Measurements from ENCODE around the gene PEX11B. TPM values are rescaled to one million over a fixed set of nuclear protein-coding genes. Genes with fewer than 3 reads are reported as not detected.

The PEX11B gene, protein sequence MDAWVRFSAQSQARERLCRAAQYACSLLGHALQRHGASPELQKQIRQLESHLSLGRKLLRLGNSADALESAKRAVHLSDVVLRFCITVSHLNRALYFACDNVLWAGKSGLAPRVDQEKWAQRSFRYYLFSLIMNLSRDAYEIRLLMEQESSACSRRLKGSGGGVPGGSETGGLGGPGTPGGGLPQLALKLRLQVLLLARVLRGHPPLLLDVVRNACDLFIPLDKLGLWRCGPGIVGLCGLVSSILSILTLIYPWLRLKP
- 16.5 to 26.1 TPM (median 24.3 TPM) in 5 replicates for total RNA-seq (2022; extraction: Qiagen RNA extraction; ENCODE audit: low read depth)

DNA sequence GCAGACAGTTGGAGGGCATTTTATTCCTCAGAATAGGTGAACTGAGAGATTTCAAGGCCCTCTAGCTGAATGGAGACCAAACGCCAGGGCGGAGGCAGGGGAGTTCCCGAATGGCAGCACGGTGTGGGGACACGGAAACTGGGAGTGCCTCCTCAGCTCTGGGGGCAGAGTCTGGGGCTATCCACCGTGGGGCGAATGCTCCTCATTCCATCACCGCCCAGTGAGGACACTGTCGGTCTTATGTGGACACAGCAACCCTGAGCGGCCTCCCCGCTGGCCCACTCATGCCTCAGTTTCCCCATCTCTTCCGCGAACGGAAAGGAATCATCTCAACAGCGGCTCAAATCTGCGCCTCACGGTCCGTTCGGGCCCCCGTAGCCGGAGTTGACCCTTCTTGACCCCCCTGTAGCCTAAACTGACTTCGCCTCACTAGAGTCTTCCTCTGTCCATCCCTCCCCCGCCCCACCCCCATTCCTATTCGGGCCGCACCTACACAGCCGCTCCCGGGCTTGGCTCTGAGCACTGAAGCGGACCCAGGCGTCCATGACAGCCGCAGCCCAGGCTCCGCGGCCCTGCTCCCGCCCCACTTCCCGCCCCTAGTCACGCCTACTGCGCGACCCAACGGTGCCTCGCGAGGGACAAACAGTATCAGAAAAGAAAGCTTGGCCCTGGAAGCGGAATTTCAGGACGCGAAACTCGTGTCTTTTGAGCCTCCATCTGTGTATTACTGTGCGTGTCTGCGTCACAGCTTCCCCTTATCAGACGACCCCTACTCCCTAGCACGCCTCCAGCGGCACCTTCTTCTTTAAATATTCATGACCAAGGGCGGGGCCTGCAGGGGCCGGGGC, at the start of gene PEX11B:
Gene PEX11B, minus strand, starts transcription at position 574 of the 848 bp plus-strand sequence. Its CDS starts 29 bp downstream, at position 545.

DNA sequence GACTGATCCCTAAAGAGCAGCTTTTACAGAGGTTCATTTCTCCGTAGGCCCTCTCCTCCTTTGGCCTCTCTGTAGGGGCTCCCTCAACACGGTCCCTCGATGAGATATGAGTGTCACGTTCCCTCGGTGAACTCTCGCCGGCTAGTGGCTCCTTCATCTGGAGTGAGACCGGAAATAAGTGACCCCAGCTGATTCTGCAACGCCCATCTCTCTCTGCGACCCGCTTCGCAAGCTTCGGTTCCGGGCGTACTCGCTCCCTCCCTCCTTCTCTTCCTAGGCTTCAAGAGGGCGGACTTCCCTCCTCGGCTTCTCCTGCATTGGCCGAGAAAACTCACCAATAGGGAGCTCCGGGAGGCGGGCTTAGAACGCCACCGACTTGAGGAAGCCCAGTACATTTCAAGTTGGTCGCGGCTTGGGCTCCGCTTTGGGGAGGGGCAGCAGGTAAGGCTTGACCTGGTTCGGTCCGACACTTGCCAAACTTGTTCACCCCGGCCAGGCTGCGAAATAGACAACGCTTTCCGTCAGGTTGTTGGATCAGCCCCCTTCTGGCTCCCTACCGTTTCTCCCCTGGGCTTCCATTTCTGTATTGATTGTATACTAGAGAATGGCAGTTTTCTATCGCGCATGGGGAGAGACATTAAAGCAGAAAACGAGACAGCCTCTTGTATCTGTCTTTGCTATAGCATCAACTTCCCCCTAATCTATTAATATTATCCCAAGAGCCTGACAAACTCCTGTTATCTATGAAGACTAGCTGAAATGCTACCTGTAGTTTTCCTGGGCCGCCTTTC, 46.0 kb upstream of the PEX11B start, which contains the start of the genes ANKRD34A and POLR3GL:
Gene ANKRD34A, minus strand, starts transcription at position 248 of the 791 bp plus-strand sequence. CDS start 2,816 bp downstream, outside the sequence.
Gene POLR3GL, plus strand, starts transcription at position 363 of the 791 bp plus-strand sequence. CDS start 10,176 bp downstream, outside the sequence.

DNA sequence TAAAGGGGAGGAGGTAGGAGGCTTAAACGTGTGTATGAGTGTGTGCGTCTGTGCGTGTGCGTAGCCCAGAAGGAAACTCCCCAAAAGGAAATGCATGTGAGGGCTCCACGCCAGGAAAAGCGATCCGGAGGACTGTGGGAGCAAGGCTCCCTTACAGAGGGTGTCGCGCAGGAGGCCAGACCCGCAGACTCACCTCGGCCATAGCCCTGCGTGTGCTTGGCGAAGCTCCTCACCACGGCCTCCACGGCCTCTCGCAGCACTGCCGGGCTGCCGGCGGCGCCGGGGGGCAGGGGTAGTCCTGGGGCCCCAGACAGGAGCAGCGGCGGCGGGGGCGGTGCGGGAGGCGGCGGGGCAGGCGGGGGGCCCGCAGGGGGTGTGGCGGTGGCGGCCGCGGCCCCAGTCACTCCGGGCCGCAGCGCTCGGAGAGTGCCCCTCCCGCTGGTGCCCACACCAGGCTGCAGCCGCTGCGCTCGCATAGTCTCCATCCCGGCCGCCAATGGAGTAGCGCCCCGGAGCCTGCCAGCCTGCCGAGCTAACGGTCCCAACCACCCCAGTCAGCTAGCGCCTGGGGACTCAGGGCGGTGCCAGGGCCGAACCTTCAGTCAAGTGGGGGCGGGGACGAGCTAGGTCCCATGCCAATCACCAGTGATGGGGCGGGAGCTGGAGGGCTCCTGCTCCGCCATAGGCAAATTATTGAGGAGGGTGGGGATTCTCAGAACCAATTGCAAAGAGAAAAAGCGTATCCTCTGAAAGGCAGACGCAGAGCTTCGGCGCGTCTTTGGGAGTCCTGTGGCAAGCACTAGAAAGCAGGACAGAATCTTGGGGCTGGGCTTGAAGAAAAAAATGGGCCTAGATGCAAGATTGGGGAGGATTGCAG, 39.2 kb upstream of the PEX11B start, which contains the start of gene LIX1L:
Gene LIX1L, minus strand, starts transcription at position 575 of the 877 bp plus-strand sequence. Its CDS starts 90 bp downstream, at position 485.

DNA sequence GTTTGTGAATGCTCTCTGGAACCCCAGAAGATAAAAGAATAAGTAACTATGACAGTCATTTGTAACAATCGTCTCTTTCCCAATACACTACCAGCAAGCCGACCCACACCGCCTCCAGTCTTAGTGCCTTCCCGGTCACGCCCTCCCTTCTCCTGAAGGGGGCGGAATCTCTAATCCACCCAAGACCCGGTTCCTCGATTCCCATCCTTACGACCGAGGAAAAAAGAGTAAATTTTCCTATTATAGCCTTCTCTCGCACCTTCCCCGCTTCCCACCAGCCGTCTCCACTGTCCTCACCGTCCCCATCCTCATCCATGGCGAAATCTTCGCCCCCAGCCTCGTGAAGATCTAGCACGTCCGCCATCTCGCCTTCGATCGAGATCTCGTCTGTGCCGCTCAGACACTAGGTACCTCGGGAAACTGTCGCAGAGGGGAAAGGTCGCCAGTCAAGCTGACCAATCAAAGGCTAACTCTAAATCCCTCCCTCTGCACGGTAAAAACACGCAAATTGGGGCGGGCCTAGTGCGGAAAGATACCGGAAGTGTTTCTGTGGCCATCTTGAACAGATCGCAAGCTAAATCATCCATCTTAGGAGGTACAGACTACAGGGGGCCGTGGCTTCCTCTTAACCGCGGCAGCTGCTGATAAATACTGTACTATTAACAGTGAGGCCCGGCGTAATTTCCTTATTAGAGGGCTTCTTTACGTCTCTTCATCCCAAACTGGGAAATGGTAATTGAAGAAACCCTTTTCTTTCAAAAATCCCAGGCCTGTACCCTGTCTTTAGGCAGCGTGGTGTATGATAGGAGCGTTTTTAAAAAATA, 8.8 kb upstream of the PEX11B start, which contains the start of gene RBM8A:
Gene RBM8A, minus strand, starts transcription at position 422 of the 824 bp plus-strand sequence. Its CDS starts 58 bp downstream, at position 364.

DNA sequence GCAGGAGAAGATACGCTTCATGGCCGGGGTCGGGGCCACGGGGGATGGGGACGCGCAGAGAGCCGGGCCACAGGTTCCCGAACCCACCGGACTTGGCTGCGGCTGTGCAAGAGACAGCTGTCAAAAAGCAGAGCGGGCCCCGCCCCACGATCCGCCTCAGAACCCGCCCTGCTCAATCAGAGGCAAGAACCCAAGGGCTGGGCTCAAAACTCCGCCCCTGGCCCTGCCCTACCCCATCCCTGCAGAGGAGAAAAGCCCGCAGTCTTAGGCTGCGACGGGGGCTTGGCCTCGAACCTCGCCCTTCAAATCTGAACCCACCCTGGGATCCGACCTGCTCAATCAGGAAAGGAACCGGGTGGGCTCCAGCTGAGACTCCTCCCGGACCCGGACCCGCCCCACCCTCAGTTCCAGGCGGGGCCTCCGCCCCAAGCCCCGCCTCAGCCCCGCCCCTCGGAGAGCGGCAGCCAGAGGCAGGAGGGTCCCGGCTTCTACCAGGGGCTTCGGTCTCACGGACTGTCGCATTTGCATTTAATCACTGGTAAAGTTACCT, 32.7 kb downstream of the PEX11B start, which contains the start of gene ANKRD35:
Gene ANKRD35, minus strand, starts transcription at position 129 of the 550 bp plus-strand sequence. Its CDS starts 108 bp downstream, at position 21.

Other genes starting within 250 kb of the PEX11B start
- gene PDZK1, start 211.3 kb downstream of the PEX11B start, total RNA-seq (2022; extraction: Qiagen RNA extraction; ENCODE audit: low read depth), result 0.62 to 1.2 TPM (median 0.95 TPM) in 5 replicates
- 0.52 TPM in 1 of 5 replicates, not detected in the others for gene CD160, start 199.2 kb downstream of the PEX11B start, total RNA-seq (2022; extraction: Qiagen RNA extraction; ENCODE audit: low read depth)
- gene RNF115, start 94.6 kb downstream of the PEX11B start, total RNA-seq (2022; extraction: Qiagen RNA extraction; ENCODE audit: low read depth), result 9.3 to 11.1 TPM (median 10.9 TPM) in 5 replicates
- gene POLR3C, start 94.5 kb downstream of the PEX11B start, total RNA-seq (2022; extraction: Qiagen RNA extraction; ENCODE audit: low read depth), result 34.2 to 40.4 TPM (median 36.4 TPM) in 5 replicates
- gene NUDT17, start 73.1 kb downstream of the PEX11B start, total RNA-seq (2022; extraction: Qiagen RNA extraction; ENCODE audit: low read depth), result 5.1 to 6.3 TPM (median 6.1 TPM) in 5 replicates
- 20.2 to 26.3 TPM (median 23.6 TPM) in 5 replicates for gene PIAS3, start 59.6 kb downstream of the PEX11B start, total RNA-seq (2022; extraction: Qiagen RNA extraction; ENCODE audit: low read depth)
- gene ANKRD35, start 32.9 kb downstream of the PEX11B start, total RNA-seq (2022; extraction: Qiagen RNA extraction; ENCODE audit: low read depth), result not detected in 5 replicates
- gene ITGA10, start 8.7 kb downstream of the PEX11B start, total RNA-seq (2022; extraction: Qiagen RNA extraction; ENCODE audit: low read depth), result 0.08 to 0.38 TPM (median 0.21 TPM) in 5 replicates
- 195 to 245 TPM (median 215 TPM) in 5 replicates for gene RBM8A, start 8.8 kb upstream of the PEX11B start, total RNA-seq (2022; extraction: Qiagen RNA extraction; ENCODE audit: low read depth)
- 6.4 to 10.2 TPM (median 8.5 TPM) in 5 replicates for gene LIX1L, start 39.3 kb upstream of the PEX11B start, total RNA-seq (2022; extraction: Qiagen RNA extraction; ENCODE audit: low read depth)
- 0.07 to 0.28 TPM (median 0.23 TPM) in 5 replicates for gene ANKRD34A, start 45.9 kb upstream of the PEX11B start, total RNA-seq (2022; extraction: Qiagen RNA extraction; ENCODE audit: low read depth)
- gene POLR3GL, start 46.0 kb upstream of the PEX11B start, total RNA-seq (2022; extraction: Qiagen RNA extraction; ENCODE audit: low read depth), result 9.5 to 10.9 TPM (median 10.3 TPM) in 5 replicates
- gene TXNIP, start 77.9 kb upstream of the PEX11B start, total RNA-seq (2022; extraction: Qiagen RNA extraction; ENCODE audit: low read depth), result 0.07 to 0.24 TPM (median 0.16 TPM) in 4 of 5 replicates, not detected in the other
- not detected in 5 replicates for gene HJV, start 103.0 kb upstream of the PEX11B start, total RNA-seq (2022; extraction: Qiagen RNA extraction; ENCODE audit: low read depth)
- gene NBPF10, start 226.1 kb upstream of the PEX11B start, total RNA-seq (2022; extraction: Qiagen RNA extraction; ENCODE audit: low read depth), result 0.43 to 0.60 TPM (median 0.54 TPM) in 5 replicates

All from A549 treated with RU486 at 1 μM for 4 hours (cell line).